Ovary (tissue), 9 donors: ENCODE results near the gene ASL. TPM values are rescaled to one million over a fixed set of nuclear protein-coding genes. Genes with fewer than 3 reads are reported as not detected.
A peak's percentile ranks its signal among the peaks of the same experiment; 100 is the strongest.
"Not testable (repeated sequence)": the region's sequence is repeated elsewhere in the genome, so short reads cannot be mapped to it uniquely, and the experiment has no call there.

Experiments used
- DNase-seq, 5 donors: peaks; one replicate each; pipeline ENCODE4 v3.0.0-alpha.2; 2019 to 2020
- H3K27ac ChIP-seq, 2 donors: fragments of 200-600 bp; one replicate each; pipeline versions ENCODE4 v1.5.1 to v1.8.0; 2019 to 2022
- H3K27me3 ChIP-seq: fragments of 200-600 bp; one replicate; pipeline ENCODE4 v1.8.0; 2022
- H3K36me3 ChIP-seq: fragments of 200-600 bp; sonication (generic); one replicate; pipeline ENCODE4 v1.5.1; 2019
- H3K4me1 ChIP-seq: one replicate; pipeline ENCODE4 v1.8.1; 2013; ENCODE audit warnings: mild to moderate bottlenecking, moderate library complexity; ENCODE audit not compliant: insufficient read depth
- H3K4me3 ChIP-seq: fragments of 200-600 bp; sonication (generic); one replicate; pipeline ENCODE4 v1.5.1; 2017
- H3K9me3 ChIP-seq, 2 donors: fragments of 200-600 bp in 1 of 2; sonication (generic) in 1 of 2; one replicate each; pipeline versions ENCODE4 v1.5.1 to v1.8.1; 2013 to 2019; ENCODE audit warnings: mild to moderate bottlenecking in 1 of 2, moderate library complexity in 1 of 2
- CTCF ChIP-seq, 3 donors: fragments of 450-650 bp in 2 of 3; fragments of 200-600 bp in 1 of 3; IDR thresholded peaks; one replicate each; pipeline versions ENCODE4 v1.5.1 to v1.8.0; 2016 to 2022; ENCODE audit warnings: antibody characterized with exemption in 3 of 3, mild to moderate bottlenecking in 1 of 3
- EP300 ChIP-seq: sonication (generic); formaldehyde crosslinking; IDR thresholded peaks from one replicate; pipeline ENCODE4 v1.6.1; 2017; ENCODE audit warnings: antibody characterized with exemption
- POLR2A ChIP-seq: fragments of 450-650 bp; IDR thresholded peaks from one replicate; pipeline ENCODE4 v1.6.1; 2017; ENCODE audit warnings: antibody characterized with exemption, mild to moderate bottlenecking, moderate library complexity
- WGBS, 3 donors: extraction: QIAGEN DNeasy Blood & Tissue Kit in 1 of 3; methylation state at CpG; one replicate each; pipeline versions ENCODE4 v1.1.5 to v1.1.7; 2013 to 2017; 5-methylcytosine and 5-hydroxymethylcytosine counted together
- intact Hi-C, 4 donors: fragments of 100-400 bp; cut with DNase I; formaldehyde crosslinking; loops; one replicate each; pipeline versions ENCODE4 v1.11.0 to v1.15.1; 2022 to 2023
- polyA plus RNA-seq, 2 donors: library from polyadenylated mRNA; stranded (reverse); fragments of 200-250 nt in 1 of 2; fragments of 350-450 nt in 1 of 2; fragmentation: Illumina TruSeq in 1 of 2; extraction: RNeasy Lipid Tissue Mini Kit (QIAGEN cat#74804) in 1 of 2; gene quantifications; one replicate each; pipeline ENCODE4 v1.2.3, GENCODE V29; 2013 to 2014
- total RNA-seq, 7 donors: library from RNA; depleted of rRNA in 2 of 7; stranded (reverse); fragments of >200 nt in 2 of 7; fragmentation: NEBNext Ultra II Directional in 3 of 7; extraction: Animal tissue kit (Norgen Biotek cat#: 25700) in 3 of 7; gene quantifications; one replicate each; pipeline versions ENCODE4 v1.1.0 to v1.2.4, GENCODE V29; 2016 to 2023
- donor health status: DM: no; HTN: no; CAD: no; lungs with moderate emphysema.
- donor health status: DM: no; HTN: no; CAD: no.
- donor health status: Bipolar disorder and iron deficiency.
- donor health status: DM: yes; HTN: yes; CAD: no.
- donor health status: DM: no; HTN: no; CAD: no.
- donor health status: DM: yes; HTN: yes; CAD: no.

ASL gene
- total and polyA plus RNA-seq, 9 donors = 2.8 to 28.8 (median 18.6) TPM

GRCh38 chr7:66036382-66036781 is 39.2 kb upstream of the ASL start:
- Histone ChIP-seq H3K4me3 (no peak overlapping the region), H3K36me3 (no peaks in the 10 kb centered on the region), H3K4me1 (no peaks in the 10 kb centered on the region), H3K27me3 (no peaks in the 10 kb centered on the region), H3K9me3 (no peaks in the 10 kb centered on the region), H3K27ac (no peak overlapping the region)
- intact Hi-C loops = no loop called here
- no peak for TF ChIP-seq EP300
- no peak for TF ChIP-seq POLR2A
- no peak for TF ChIP-seq CTCF (IDR thresholded peaks at IDR 0.05)
- WGBS, 3 donors = 79 to 85% (median 81%) methylated on average over 3 of the region's 3 CpGs
- no peak for DNase-seq

- TF ChIP-seq POLR2A = no peak
- TF ChIP-seq CTCF (IDR thresholded peaks at IDR 0.05) = no peak
- TF ChIP-seq EP300 = no peak
- no peak for DNase-seq
Measured at GRCh38 chr7:66036788-66037187, 38.8 kb upstream of the ASL start.

DNA sequence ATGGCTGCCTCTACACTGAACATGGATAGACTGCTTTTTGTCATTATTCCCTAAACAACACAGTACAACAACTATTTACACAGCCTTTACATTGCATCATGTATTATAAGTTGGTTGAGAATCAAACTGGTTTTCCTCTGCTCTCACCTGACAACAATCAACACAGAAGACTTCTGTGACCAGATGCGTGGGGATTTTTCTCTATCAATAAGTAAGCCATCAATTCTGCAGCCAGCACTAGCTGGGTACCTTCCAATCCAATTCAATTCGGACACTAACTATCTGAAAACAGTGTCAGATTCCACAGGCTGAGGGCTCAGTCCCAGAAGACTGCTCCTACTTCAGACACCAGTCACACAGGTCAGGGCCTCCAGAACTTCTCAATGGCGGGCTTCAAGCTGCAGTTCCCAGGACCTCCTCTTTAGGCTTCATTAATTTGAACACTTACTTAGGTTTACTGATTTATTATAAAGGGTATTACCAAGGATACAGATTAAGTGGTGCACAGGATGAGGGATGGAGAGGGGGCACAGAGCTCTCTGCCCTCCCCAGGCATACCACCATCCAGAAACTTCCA is 36.4 kb upstream of the ASL start:
- Histone ChIP-seq H3K27me3 (no peaks in the 10 kb centered on the region), H3K9me3 (no peaks in the 10 kb centered on the region), H3K36me3 (no peaks in the 10 kb centered on the region), H3K4me1 (no peaks in the 10 kb centered on the region), H3K27ac (no peak overlapping the region), H3K4me3 (no peak overlapping the region)
- intact Hi-C loops = no loop called here
- WGBS, 3 donors = 77 to 81% (median 79%) methylated on average over 3 of the region's 3 CpGs
- no peak for TF ChIP-seq CTCF (IDR thresholded peaks at IDR 0.05)
- TF ChIP-seq POLR2A = no peak
- no peak for TF ChIP-seq EP300
- no peak for DNase-seq

More at GRCh38 chr7:66036788-66037187, 38.8 kb upstream of the ASL start:
- H3K27ac ChIP-seq = no peak overlapping the region
- 90 to 94% (median 90%) methylated on average over 7 of the region's 7 CpGs for WGBS, 3 donors
- intact Hi-C loops = no loop called here
- no peaks in the 10 kb centered on the region for H3K4me1 ChIP-seq
- H3K4me3 ChIP-seq = no peak overlapping the region
- H3K9me3 ChIP-seq = no peaks in the 10 kb centered on the region
- H3K36me3 ChIP-seq = no peaks in the 10 kb centered on the region
- no peaks in the 10 kb centered on the region for H3K27me3 ChIP-seq

- no peak for TF ChIP-seq POLR2A
- Histone ChIP-seq H3K4me3 (peak overlapping the region; percentile 39), H3K9me3 (no peaks in the 10 kb centered on the region), H3K36me3 (no peaks in the 10 kb centered on the region), H3K4me1 (no peaks in the 10 kb centered on the region), H3K27ac (no peak overlapping the region), H3K27me3 (no peaks in the 10 kb centered on the region)
- WGBS, 3 donors = 1% methylated on average over 47 to 49 of the region's 49 CpGs
- DNase-seq = peak; percentile 27 to 64 (median 43)
- intact Hi-C loops = no loop called here
Measured at GRCh38 chr7:66043681-66044497, 31.7 kb upstream of the ASL start.

GRCh38 chr7:66044498-66044854 is 31.1 kb upstream of the ASL start:
- 14 to 20% (median 15%) methylated on average over 17 of the region's 17 CpGs for WGBS, 3 donors
- H3K36me3 ChIP-seq, intact Hi-C loops, H3K9me3 ChIP-seq, H3K4me1 ChIP-seq, H3K27me3 ChIP-seq, DNase-seq, H3K27ac ChIP-seq: not testable (repeated sequence)
- peak overlapping the region; percentile 39 for H3K4me3 ChIP-seq
